GM19438 (cell line): Measurements from ENCODE around the gene PAIP2B.
A peak's percentile ranks its signal among the peaks of the same experiment; 100 is the strongest.

ENCODE experiments used
- ATAC-seq: cut with Tn5 transposase; IDR thresholded peaks from one replicate; pipeline ENCODE4 v1.9.1; 2021; ENCODE audit warnings: low read depth; ENCODE audit not compliant: unreplicated experiment

The PAIP2B gene

GRCh38 chr2:71155846-71156245, 71.1 kb downstream of the PAIP2B start:
- ATAC-seq, result no peak

GRCh38 chr2:71154798-71155197, 72.1 kb downstream of the PAIP2B start:
- ATAC-seq, result peak; percentile 67

- no peak for ATAC-seq
Observed at GRCh38 chr2:71154279-71154678, 72.6 kb downstream of the PAIP2B start.

- ATAC-seq, result no peak
Observed at GRCh38 chr2:71153585-71154224, 73.2 kb downstream of the PAIP2B start.

- ATAC-seq, result no peak
Observed at GRCh38 chr2:71151620-71152019, 75.3 kb downstream of the PAIP2B start.

- no peak for ATAC-seq
Observed at GRCh38 chr2:71150082-71150816, 76.7 kb downstream of the PAIP2B start.

- no peak for ATAC-seq
Observed at GRCh38 chr2:71148506-71149063, 78.3 kb downstream of the PAIP2B start.

- ATAC-seq, result no peak
Observed at GRCh38 chr2:71143782-71144181, 83.1 kb downstream of the PAIP2B start.

- no peak for ATAC-seq
Observed at GRCh38 chr2:71136174-71136573, 90.7 kb downstream of the PAIP2B start.

GRCh38 chr2:71133603-71134002, 93.3 kb downstream of the PAIP2B start:
- no peak for ATAC-seq
